GM12873 (cell line): Measurements from ENCODE around the gene ZBTB38.

Experiments used
- CTCF ChIP-seq: IDR thresholded peaks from 2 replicates; pipeline ENCODE4 v1.5.1; 2012; ENCODE audit warnings: low read depth, mild to moderate bottlenecking, moderate library complexity, low read length, control low read depth; ENCODE audit not compliant: insufficient read depth; ENCODE audit errors: missing control alignments

ZBTB38 gene

GRCh38 chr3:141412087-141412935, 44.0 kb downstream of the ZBTB38 start:
- no peak for TF ChIP-seq CTCF

- TF ChIP-seq CTCF = no peak
Measured at GRCh38 chr3:141412936-141413354, 44.6 kb downstream of the ZBTB38 start.

GRCh38 chr3:141413391-141413790, 45.1 kb downstream of the ZBTB38 start:
- no peak for TF ChIP-seq CTCF

DNA sequence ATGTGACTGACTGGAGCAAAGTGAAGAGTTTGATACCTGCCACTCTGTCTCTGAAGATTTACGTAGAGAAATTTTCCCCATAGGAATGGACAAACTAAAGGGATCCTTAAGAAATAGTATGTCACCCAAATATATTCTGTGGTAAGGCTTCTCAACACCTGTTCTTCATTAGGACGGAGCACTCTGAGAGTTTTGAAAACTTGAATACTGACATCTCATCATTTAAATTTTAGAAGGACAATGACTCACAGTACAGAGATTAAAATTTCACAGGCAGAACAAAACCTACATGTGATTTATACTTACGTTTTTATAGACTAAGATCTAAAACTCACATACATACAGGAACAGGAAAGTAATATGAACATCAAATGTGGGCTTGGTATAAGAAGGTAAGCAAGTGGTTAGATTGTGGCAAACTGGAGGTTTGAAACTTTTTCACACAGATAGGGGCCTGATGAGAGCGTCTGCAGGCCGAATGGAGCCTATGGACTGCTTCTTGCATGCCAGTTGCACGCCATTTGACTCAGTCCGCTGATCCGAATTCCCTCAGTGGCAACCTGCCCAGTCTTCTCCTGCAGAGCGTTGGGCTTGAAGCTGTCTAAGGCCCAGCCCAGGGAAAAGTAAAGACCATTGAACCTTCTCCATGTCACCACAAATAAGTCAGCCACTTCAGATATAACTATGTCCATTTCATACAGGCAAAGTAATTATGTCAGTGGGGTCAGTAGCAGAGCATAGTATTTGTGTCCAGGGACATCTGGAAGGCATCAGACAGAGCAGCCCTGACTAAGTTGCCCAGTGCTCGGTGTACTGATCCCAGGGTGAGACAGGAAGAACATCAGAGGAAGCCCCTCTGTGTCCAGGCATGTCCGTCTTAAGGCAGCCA, 45.7 kb downstream of the ZBTB38 start:
- no peak for TF ChIP-seq CTCF

- no peak for TF ChIP-seq CTCF
Measured at GRCh38 chr3:141414800-141415462, 46.6 kb downstream of the ZBTB38 start.

- TF ChIP-seq CTCF = no peak
Measured at GRCh38 chr3:141415953-141416352, 47.6 kb downstream of the ZBTB38 start.
